Right atrium auricular region (tissue), 2 donors: ENCODE data around the gene FMO2. TPM values are rescaled to one million over a fixed set of nuclear protein-coding genes. Genes with fewer than 3 reads are reported as not detected.
"Not testable (repeated sequence)": the region's sequence is repeated elsewhere in the genome, so short reads cannot be mapped to it uniquely, and the experiment has no call there.

Source experiments
- DNase-seq: peaks from one replicate; pipeline ENCODE4 v3.0.0-alpha.2; 2019; ENCODE audit warnings: low spot score
- H3K27ac ChIP-seq, 2 donors: fragments of 200-600 bp; sonication (generic); 1 replicate in 1 of 2; 2 replicates in 1 of 2; pipeline ENCODE4 v1.5.1; 2016 to 2019
- H3K27me3 ChIP-seq, 2 donors: fragments of 200-600 bp; sonication (generic); one replicate each; pipeline versions ENCODE4 v1.5.1 to v1.6.0; 2017 to 2019
- H3K36me3 ChIP-seq: fragments of 200-600 bp; sonication (generic); one replicate; pipeline ENCODE4 v1.5.1; 2016
- H3K4me1 ChIP-seq, 2 donors: fragments of 200-600 bp; sonication (generic); one replicate each; pipeline versions ENCODE4 v1.5.1 to v1.6.0; 2017 to 2019
- H3K4me3 ChIP-seq, 2 donors: fragments of 200-600 bp; sonication (generic); 1 replicate in 1 of 2; 2 replicates in 1 of 2; pipeline ENCODE4 v1.5.1; 2017 to 2019; ENCODE audit warnings: mild to moderate bottlenecking in 1 of 2, moderate library complexity in 1 of 2
- H3K9me3 ChIP-seq, 2 donors: fragments of 200-600 bp; sonication (generic); one replicate each; pipeline ENCODE4 v1.5.1; 2019
- total RNA-seq, 2 donors: library from RNA; depleted of rRNA; stranded (reverse); fragments of >200 nt; gene quantifications; one replicate each; pipeline ENCODE4 v1.1.0, GENCODE V29; 2016
- TF ChIP-seq, protein P1 (sequence below), 2 donors: fragments of 200-600 bp; sonication (generic); IDR thresholded peaks; one replicate each; pipeline ENCODE4 v1.5.1; 2019; ENCODE audit warnings: antibody characterized with exemption in 2 of 2

The FMO2 gene
- total RNA-seq, 2 donors from 2014 or later = 28.4 to 66.6 TPM

DNA sequence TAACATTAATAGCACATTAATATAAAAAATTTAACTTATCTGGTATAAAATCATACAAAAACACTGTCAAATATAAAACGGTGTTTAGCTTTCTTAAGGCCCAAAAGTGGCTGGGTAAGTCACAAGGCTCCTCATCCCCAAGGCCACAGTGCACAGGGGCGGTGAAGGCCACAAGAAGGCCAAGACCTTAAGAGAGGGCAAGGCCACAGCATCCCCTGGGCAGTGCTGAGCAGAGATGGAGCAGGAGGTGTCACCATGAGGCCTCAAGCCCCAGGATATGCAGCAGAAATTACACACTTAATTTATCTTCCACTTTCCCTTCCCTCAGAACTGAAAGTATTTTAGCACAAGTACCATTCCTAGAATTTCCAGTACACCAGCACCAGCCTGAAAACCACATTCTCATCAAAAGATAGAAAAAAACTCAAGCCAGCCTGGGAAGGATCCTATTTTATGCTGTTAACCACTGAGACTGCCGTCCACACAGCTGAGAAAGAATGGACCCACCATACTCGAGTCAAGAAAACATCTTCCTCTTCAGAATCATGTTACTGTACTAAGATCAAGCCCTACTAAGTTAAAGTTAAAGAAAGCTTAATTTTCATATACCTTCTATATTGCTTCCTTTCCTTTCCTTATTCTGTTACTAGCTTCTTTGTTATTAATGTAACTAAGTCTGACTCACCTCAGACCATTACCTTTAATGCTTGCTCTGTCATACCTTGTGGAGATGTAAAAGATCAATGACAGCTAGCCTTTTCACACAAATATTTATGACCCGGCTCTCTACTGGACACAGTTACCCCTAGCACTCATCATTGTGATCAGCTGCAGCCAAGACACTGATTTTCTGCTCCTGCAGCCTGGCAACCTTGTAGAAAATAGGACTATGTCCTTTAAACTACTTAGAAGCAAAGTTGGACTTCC, 36.8 kb downstream of the FMO2 start:
- no peak for DNase-seq
- H3K4me1 ChIP-seq = peaks cover 0 to 38% of the 10 kb centered on the region in 2 donors
- H3K9me3 ChIP-seq = no peaks in the 10 kb centered on the region
- no peak overlapping the region for H3K4me3 ChIP-seq
- no peaks in the 10 kb centered on the region for H3K27me3 ChIP-seq
- TF ChIP-seq, protein P1, sequence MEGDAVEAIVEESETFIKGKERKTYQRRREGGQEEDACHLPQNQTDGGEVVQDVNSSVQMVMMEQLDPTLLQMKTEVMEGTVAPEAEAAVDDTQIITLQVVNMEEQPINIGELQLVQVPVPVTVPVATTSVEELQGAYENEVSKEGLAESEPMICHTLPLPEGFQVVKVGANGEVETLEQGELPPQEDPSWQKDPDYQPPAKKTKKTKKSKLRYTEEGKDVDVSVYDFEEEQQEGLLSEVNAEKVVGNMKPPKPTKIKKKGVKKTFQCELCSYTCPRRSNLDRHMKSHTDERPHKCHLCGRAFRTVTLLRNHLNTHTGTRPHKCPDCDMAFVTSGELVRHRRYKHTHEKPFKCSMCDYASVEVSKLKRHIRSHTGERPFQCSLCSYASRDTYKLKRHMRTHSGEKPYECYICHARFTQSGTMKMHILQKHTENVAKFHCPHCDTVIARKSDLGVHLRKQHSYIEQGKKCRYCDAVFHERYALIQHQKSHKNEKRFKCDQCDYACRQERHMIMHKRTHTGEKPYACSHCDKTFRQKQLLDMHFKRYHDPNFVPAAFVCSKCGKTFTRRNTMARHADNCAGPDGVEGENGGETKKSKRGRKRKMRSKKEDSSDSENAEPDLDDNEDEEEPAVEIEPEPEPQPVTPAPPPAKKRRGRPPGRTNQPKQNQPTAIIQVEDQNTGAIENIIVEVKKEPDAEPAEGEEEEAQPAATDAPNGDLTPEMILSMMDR (IDR thresholded peaks at IDR 0.05) = no peak
- peak overlapping the region; percentile 3 to 44 for H3K27ac ChIP-seq
- no peaks in the 10 kb centered on the region for H3K36me3 ChIP-seq

DNA sequence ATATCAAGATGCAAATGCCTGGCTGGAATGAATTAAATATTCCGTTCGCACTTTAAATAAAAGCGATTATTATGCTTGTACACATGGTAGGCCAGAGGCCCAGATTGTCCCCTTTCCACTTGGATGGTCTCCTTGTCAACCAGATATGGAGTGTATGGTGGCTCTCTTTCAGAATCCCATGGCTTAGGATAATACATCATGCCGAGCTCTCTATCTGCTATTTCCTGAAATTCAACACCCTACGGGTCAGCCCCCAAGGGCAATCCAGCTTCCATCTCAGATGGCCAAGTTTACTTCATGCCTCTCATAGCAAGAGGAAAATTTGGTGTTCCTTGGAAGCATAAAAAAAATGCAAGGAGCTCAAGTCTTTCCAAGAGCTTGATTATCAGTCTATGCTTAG, 37.8 kb downstream of the FMO2 start:
- no peak for DNase-seq

DNA sequence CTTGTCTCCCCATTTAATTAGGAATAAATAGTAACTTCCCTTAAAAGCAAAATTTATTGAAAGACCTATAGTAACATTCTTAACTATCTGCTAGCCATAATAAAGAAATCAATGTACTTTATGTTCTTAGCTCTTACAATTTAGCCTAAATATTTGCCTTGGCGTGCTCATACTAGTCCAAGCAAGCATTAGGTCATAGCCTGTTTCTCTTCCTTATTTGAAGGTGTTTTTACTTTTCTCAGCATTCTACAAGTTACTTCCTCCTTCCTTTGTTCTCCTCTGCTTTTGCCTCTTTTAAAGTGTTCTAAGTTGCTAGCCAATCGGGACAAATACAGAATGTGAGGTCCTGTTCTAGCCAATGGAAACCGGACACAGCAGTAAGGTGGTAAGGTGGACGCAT, 39.2 kb downstream of the FMO2 start:
- H3K4me3 ChIP-seq, H3K27me3 ChIP-seq, DNase-seq, H3K36me3 ChIP-seq, H3K27ac ChIP-seq, H3K9me3 ChIP-seq: not testable (repeated sequence)
- peaks cover 0 to 29% of the 10 kb centered on the region in 2 donors for H3K4me1 ChIP-seq

More for the DNA sequence above, 37.8 kb downstream of the FMO2 start:
- TF ChIP-seq, protein P1 (IDR thresholded peaks at IDR 0.05) = no peak
- Histone ChIP-seq H3K27ac (peak overlapping the region in 1 of 2 donors; percentile 28), H3K36me3 (no peaks in the 10 kb centered on the region), H3K4me3 (no peak overlapping the region), H3K4me1 (peaks cover 0 to 38% of the 10 kb centered on the region in 2 donors), H3K27me3 (no peaks in the 10 kb centered on the region), H3K9me3 (no peaks in the 10 kb centered on the region)

DNA sequence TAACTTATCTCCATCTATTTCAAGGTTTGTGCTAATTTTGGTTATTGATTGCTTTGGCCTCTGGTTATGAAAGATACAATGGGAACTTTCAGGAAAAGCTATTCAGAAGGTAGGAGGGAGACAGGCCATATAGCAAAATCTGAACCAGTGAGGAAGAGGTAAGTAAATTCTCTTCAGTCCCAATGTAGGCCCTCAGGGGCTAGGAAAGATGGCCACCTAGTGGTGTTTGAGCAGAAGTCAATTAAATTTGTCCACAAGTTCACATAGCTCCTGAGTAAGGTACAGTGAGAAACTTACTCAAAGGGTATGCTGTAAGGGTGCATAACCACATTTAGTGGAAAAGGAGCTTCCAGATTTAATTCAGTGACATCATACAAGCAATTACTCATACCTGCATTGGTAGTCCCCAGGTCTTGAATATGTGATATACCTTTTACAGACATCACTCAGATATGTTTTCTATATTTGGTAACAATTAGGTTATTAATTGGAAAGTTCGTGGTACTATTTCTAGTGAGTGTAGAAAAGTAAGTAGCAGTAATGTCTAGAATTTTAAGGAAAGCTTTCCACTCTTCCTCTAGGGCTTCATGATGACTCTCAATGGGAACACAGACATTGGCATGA, 41.8 kb downstream of the FMO2 start:
- Histone ChIP-seq H3K4me3 (no peak overlapping the region), H3K9me3 (no peaks in the 10 kb centered on the region), H3K36me3 (no peaks in the 10 kb centered on the region), H3K4me1 (peaks cover 0 to 10% of the 10 kb centered on the region in 2 donors), H3K27me3 (no peaks in the 10 kb centered on the region), H3K27ac (no peak overlapping the region)
- DNase-seq = no peak
- TF ChIP-seq, protein P1 (IDR thresholded peaks at IDR 0.05) = peak; percentile 56 to 88

DNA sequence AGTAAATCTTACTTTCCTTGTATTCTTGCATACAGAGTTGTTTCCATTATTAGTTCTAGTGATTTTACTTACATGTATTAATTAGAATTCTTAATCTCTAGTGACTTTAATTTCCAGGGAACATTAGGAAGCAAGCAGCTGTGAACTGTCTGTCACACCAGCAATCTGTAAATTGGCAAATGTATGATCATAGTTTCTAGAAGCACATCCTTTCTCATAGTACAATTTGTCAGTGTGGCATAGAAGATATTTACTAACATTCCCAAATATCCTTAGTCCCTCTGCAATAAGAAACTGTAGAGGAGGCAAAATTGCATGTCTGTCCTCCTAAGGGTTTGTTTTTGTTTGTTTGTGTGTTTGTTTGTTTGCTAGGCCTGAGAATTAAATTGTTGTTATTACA, 46.2 kb downstream of the FMO2 start:
- Histone ChIP-seq H3K27me3 (no peaks in the 10 kb centered on the region), H3K27ac (no peak overlapping the region), H3K4me3 (no peak overlapping the region), H3K4me1 (no peaks in the 10 kb centered on the region), H3K9me3 (no peaks in the 10 kb centered on the region), H3K36me3 (no peaks in the 10 kb centered on the region)
- TF ChIP-seq, protein P1 (IDR thresholded peaks at IDR 0.05) = no peak
- DNase-seq = no peak

DNA sequence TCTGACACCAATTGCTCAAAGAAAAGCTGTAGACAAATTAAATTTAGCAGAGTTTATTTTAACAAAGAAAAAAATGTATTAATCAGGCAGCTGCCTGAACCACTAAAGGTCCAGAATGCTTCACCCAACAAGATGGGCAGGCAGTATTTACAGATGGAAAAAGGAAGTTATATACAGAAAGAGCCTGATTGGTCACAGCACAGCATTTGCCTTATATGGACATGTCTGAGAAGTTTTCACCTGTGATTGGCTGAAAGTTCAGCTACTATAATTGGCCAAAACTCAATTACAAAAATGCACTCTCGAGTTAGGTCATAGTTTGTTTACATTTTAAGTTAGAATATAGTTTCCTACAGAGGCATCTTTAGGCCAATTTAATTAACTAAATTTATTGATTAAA, 48.1 kb downstream of the FMO2 start:
- H3K4me1 ChIP-seq = no peaks in the 10 kb centered on the region
- H3K4me3 ChIP-seq = no peak overlapping the region
- TF ChIP-seq, protein P1 (IDR thresholded peaks at IDR 0.05) = no peak
- no peaks in the 10 kb centered on the region for H3K27me3 ChIP-seq
- H3K9me3 ChIP-seq = no peaks in the 10 kb centered on the region
- DNase-seq = no peak
- no peak overlapping the region for H3K27ac ChIP-seq
- H3K36me3 ChIP-seq = no peaks in the 10 kb centered on the region

DNA sequence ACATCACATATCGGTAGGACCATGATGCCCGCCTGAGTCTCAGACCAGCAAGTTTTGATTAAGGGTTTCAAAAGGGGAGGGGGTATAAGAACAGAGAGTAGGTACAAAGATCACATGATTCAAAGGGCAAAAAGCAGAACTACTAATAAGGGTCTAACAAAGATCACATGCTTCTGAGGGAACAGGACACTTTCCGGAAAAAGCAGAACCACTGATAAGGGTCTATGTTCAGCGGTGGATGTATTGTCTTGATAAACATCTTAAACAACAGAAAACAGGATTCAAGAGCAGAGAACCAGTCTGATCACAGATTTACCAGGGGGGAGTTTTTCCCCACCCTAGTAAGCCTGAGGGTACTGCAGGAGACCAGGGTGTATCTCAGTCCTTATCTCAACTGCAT, 51.1 kb downstream of the FMO2 start:
- DNase-seq, H3K4me1 ChIP-seq, H3K27me3 ChIP-seq, H3K9me3 ChIP-seq, H3K27ac ChIP-seq, H3K4me3 ChIP-seq, H3K36me3 ChIP-seq: not testable (repeated sequence)
